PC-3 (cell line): ENCODE measurements around the gene LMNTD1. TPM values are rescaled to one million over a fixed set of nuclear protein-coding genes. Genes with fewer than 3 reads are reported as not detected.

ENCODE experiments used
- ATAC-seq: fragments of 200-7000 bp; cut with Tn5 transposase; 2 replicates; pipeline ENCODE4 v1.9.1; 2020; ENCODE audit warnings: mild to moderate bottlenecking, moderate library complexity
- BruUV-seq: library from RNA; stranded (reverse); fragments of 400-500 nt; replicated peaks from 2 replicates; lab custom pipeline; 2021; lab: Mats Ljungman, UMichigan
- CTCF ChIA-PET: fragments of 300-600 bp; sonication (Branson Sonifier 250); formaldehyde crosslinking; loops from one replicate; lab custom pipeline; 2022; ENCODE audit warnings: antibody characterized with exemption; lab: Charles Lee
- POLR2A ChIA-PET: fragments of 300-600 bp; sonication (Branson Sonifier 250); formaldehyde crosslinking; loops from one replicate; lab custom pipeline; 2022; ENCODE audit warnings: antibody characterized with exemption; ENCODE audit not compliant: unreplicated experiment; lab: Charles Lee
- DNase-seq: peaks from one replicate; pipeline ENCODE4 v3.0.0-alpha.2; 2015
- H2AFZ ChIP-seq: fragments of 300-600 bp; sonication (generic); 2 replicates; pipeline ENCODE4 v1.6.0; 2016; ENCODE audit warnings: antibody characterized with exemption, low read length
- H3F3A ChIP-seq: fragments of 300-600 bp; sonication (generic); one replicate; pipeline ENCODE4 v1.6.0; 2017; ENCODE audit warnings: antibody characterized with exemption, low read length, control low read depth, mild to moderate bottlenecking; ENCODE audit not compliant: unreplicated experiment
- H3K27ac ChIP-seq: fragments of 300-600 bp; sonication (generic); 2 replicates; pipeline ENCODE4 v1.5.1; 2016; ENCODE audit warnings: mild to moderate bottlenecking, low read length
- H3K27me3 ChIP-seq: fragments of 300-600 bp; sonication (generic); 2 replicates; pipeline ENCODE4 v1.6.1; 2016; ENCODE audit warnings: low read length, mixed read lengths
- H3K36me3 ChIP-seq: fragments of 300-600 bp; sonication (generic); 2 replicates; pipeline ENCODE4 v1.6.1; 2016; ENCODE audit warnings: low read depth, mixed run types, low read length, mixed read lengths
- H3K4me1 ChIP-seq: fragments of 300-600 bp; sonication (generic); 2 replicates; pipeline ENCODE4 v1.5.1; 2016; ENCODE audit warnings: low read length; ENCODE audit not compliant: insufficient read depth
- H3K4me2 ChIP-seq: fragments of 300-600 bp; sonication (generic); 2 replicates; pipeline ENCODE4 v1.6.0; 2016; ENCODE audit warnings: low read length
- H3K4me3 ChIP-seq: fragments of 300-600 bp; sonication (generic); 2 replicates; pipeline ENCODE4 v1.5.1; 2016; ENCODE audit warnings: mild to moderate bottlenecking, low read length, mixed read lengths
- H3K79me2 ChIP-seq: fragments of 300-600 bp; sonication (generic); 2 replicates; pipeline ENCODE4 v1.6.1; 2017; ENCODE audit warnings: low read length, mixed read lengths
- H3K9ac ChIP-seq: fragments of 300-600 bp; sonication (generic); 2 replicates; pipeline ENCODE4 v1.6.0; 2016; ENCODE audit warnings: mild to moderate bottlenecking, low read length
- H3K9me2 ChIP-seq: fragments of 300-600 bp; sonication (generic); replicated peaks from 2 replicates; pipeline ENCODE4 v1.6.1; 2016; ENCODE audit warnings: mixed run types, low read length, mixed read lengths
- H3K9me3 ChIP-seq: fragments of 300-600 bp; sonication (generic); 2 replicates; pipeline ENCODE4 v1.6.1; 2016; ENCODE audit warnings: low read length, mixed read lengths
- H4K20me1 ChIP-seq: fragments of 300-600 bp; sonication (generic); 2 replicates; pipeline ENCODE4 v1.6.1; 2016; ENCODE audit warnings: low read length, mixed read lengths
- EZH2 ChIP-seq: fragments of 300-600 bp; sonication (generic); IDR thresholded peaks from one replicate; pipeline ENCODE4 v1.6.1; 2017; ENCODE audit warnings: antibody characterized with exemption, mild to moderate bottlenecking, low read length; ENCODE audit not compliant: unreplicated experiment
- EZH2phosphoT487 ChIP-seq: fragments of 300-600 bp; sonication (generic); IDR thresholded peaks from 2 replicates; pipeline ENCODE4 v1.6.1; 2018; ENCODE audit warnings: mild to moderate bottlenecking, antibody characterized with exemption, low read length, borderline replicate concordance
- intact Hi-C: fragments of 100-400 bp; cut with micrococcal nuclease; formaldehyde crosslinking; loops from 2 replicates; pipeline ENCODE4 v1.9.0; 2023
- total RNA-seq: library from RNA; depleted of rRNA; stranded (reverse); fragments of >200 nt; gene quantifications from 2 replicates; pipeline ENCODE4 v1.2.3, GENCODE V29; 2014
- TF ChIP-seq, protein P1 (sequence below): fragments of 300-600 bp; sonication (generic); conservative IDR thresholded peaks from 2 replicates; pipeline ENCODE4 v1.5.1; 2017; ENCODE audit warnings: antibody characterized with exemption, low read depth, mild to moderate bottlenecking, low read length

The LMNTD1 gene
- total RNA-seq, 1 experiment from 2014 or later, result not detected

DNA sequence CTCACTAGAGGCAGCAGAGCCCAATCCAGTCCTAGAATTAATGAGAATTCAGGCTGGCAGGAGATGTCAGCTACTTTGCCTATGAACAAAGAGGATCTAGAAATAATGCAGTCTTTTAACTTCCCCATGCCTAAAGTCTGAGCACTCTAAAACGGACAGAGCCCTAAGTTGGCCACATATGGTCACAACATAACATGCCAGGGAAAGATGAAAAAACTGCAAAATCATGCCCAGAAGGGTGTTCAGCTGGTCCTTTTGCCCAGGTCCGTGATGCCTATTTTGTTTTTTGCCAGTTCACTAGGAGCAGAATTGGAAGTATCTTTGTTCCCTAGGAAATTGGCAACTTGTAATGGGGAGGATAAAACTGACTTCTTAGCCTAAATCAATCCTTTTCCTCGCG is 20.3 kb upstream of the LMNTD1 start:
- Histone ChIP-seq H2AFZ (no peak overlapping the region), H3K36me3 (no peaks in the 10 kb centered on the region), H3K9ac (no peak overlapping the region), H4K20me1 (no peaks in the 10 kb centered on the region), H3K4me1 (no peaks in the 10 kb centered on the region), H3K79me2 (no peaks in the 10 kb centered on the region), H3K27me3 (no peaks in the 10 kb centered on the region), H3F3A (no peaks in the 10 kb centered on the region), H3K4me2 (no peak overlapping the region), H3K9me3 (no peaks in the 10 kb centered on the region), H3K9me2 (no peaks in the 10 kb centered on the region), H3K4me3 (no peak overlapping the region), H3K27ac (no peak overlapping the region)
- no peak for TF ChIP-seq EZH2
- TF ChIP-seq, protein P1, sequence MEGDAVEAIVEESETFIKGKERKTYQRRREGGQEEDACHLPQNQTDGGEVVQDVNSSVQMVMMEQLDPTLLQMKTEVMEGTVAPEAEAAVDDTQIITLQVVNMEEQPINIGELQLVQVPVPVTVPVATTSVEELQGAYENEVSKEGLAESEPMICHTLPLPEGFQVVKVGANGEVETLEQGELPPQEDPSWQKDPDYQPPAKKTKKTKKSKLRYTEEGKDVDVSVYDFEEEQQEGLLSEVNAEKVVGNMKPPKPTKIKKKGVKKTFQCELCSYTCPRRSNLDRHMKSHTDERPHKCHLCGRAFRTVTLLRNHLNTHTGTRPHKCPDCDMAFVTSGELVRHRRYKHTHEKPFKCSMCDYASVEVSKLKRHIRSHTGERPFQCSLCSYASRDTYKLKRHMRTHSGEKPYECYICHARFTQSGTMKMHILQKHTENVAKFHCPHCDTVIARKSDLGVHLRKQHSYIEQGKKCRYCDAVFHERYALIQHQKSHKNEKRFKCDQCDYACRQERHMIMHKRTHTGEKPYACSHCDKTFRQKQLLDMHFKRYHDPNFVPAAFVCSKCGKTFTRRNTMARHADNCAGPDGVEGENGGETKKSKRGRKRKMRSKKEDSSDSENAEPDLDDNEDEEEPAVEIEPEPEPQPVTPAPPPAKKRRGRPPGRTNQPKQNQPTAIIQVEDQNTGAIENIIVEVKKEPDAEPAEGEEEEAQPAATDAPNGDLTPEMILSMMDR, result no peak
- no peak for TF ChIP-seq EZH2phosphoT487
- CTCF ChIA-PET, result no interaction called here
- no TSS peak for BruUV-seq
- no peak for DNase-seq
- intact Hi-C loops, result no loop called here
- no peak for ATAC-seq
- POLR2A ChIA-PET, result no interaction called here

DNA sequence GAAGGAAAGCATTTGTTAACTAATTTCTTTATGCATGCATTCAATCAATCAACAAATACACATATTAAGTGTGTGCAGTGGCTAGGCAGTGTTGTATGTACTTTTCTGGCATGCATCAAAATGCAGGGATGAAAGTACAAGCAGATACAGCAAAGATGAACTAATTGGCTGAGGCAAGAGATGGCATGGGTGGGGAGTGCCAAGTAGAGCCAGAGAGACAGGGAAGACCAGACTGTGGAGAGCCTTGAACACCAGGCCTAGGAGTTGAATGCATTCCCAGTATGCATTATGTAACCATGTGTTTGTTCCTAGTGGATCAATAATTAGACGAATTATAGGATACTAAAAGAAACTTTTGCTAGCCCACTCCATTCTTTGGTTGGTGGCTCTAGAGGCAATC is 17.3 kb upstream of the LMNTD1 start:
- Histone ChIP-seq H4K20me1 (no peaks in the 10 kb centered on the region), H3K9ac (no peak overlapping the region), H3K4me2 (no peak overlapping the region), H3F3A (no peaks in the 10 kb centered on the region), H3K79me2 (no peaks in the 10 kb centered on the region), H3K9me2 (no peaks in the 10 kb centered on the region), H3K4me1 (no peaks in the 10 kb centered on the region), H3K27me3 (no peaks in the 10 kb centered on the region), H3K4me3 (no peak overlapping the region), H3K9me3 (no peaks in the 10 kb centered on the region), H2AFZ (no peak overlapping the region), H3K27ac (no peak overlapping the region), H3K36me3 (no peaks in the 10 kb centered on the region)
- intact Hi-C loops, result no loop called here
- POLR2A ChIA-PET, result no interaction called here
- CTCF ChIA-PET, result no interaction called here
- no peak for DNase-seq
- BruUV-seq, result no TSS peak
- ATAC-seq, result no peak
- TF ChIP-seq EZH2phosphoT487 (no peak), EZH2 (no peak)
- TF ChIP-seq, protein P1, result no peak

DNA sequence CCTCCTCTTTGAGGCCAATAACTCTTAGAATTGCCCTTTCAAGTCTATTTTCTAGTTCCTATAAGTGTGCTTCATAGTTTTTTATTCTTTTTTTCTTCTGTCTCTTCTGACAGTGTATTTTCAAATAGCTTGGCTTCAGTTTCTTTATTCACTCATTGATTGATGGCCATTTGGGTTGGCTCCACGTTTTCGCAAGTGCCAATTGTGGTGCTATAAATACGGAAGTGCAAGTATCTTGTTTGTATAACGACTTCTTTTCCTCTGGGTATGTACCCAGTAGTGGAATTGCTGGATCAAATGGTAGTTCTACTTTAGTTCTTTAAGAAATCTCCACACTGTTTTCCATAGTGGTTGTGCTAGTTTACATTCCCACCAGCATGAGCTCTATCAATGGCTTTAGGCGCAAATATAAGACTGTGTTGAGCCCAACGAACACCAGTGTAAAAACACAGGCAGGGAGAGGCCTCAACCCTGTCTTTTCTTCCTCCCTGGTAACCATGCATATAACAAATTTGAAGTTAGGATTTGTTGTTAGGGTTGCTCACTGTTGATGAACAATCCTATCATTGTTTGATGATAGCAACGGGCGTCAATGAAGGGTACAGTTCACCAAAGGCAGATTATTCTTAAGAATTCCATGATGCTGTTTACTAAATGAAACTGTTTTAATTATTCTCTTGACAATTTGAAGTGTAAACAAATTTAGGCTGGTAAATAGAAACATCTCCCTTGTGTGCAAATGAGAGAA is 13.3 kb upstream of the LMNTD1 start:
- H3K27ac ChIP-seq, result no peak overlapping the region
- no peaks in the 10 kb centered on the region for H3K27me3 ChIP-seq
- no peak overlapping the region for H2AFZ ChIP-seq
- CTCF ChIA-PET, result no interaction called here
- ATAC-seq (no peak), DNase-seq (no peak)
- BruUV-seq, result no TSS peak
- TF ChIP-seq EZH2 (no peak), EZH2phosphoT487 (no peak)
- TF ChIP-seq, protein P1, result no peak
- H3F3A ChIP-seq, result no peaks in the 10 kb centered on the region
- H3K36me3 ChIP-seq, result no peaks in the 10 kb centered on the region
- H3K9ac ChIP-seq, result no peak overlapping the region
- no peaks in the 10 kb centered on the region for H3K9me3 ChIP-seq
- no peaks in the 10 kb centered on the region for H3K4me1 ChIP-seq
- intact Hi-C loops, result no loop called here
- no peaks in the 10 kb centered on the region for H3K9me2 ChIP-seq
- H4K20me1 ChIP-seq, result no peaks in the 10 kb centered on the region
- no peak overlapping the region for H3K4me3 ChIP-seq
- POLR2A ChIA-PET, result no interaction called here
- no peak overlapping the region for H3K4me2 ChIP-seq
- H3K79me2 ChIP-seq, result no peaks in the 10 kb centered on the region
